Superior temporal gyrus (tissue), 1 donor: ENCODE measurements around the gene HSD3B7.
"Not testable (repeated sequence)": the region's sequence is repeated elsewhere in the genome, so short reads cannot be mapped to it uniquely, and the experiment has no call there.

Source experiments
- DNase-seq: peaks from one replicate; pipeline ENCODE4 v3.0.0-alpha.2; 2016; ENCODE audit errors: extremely low spot score

The HSD3B7 gene

DNA sequence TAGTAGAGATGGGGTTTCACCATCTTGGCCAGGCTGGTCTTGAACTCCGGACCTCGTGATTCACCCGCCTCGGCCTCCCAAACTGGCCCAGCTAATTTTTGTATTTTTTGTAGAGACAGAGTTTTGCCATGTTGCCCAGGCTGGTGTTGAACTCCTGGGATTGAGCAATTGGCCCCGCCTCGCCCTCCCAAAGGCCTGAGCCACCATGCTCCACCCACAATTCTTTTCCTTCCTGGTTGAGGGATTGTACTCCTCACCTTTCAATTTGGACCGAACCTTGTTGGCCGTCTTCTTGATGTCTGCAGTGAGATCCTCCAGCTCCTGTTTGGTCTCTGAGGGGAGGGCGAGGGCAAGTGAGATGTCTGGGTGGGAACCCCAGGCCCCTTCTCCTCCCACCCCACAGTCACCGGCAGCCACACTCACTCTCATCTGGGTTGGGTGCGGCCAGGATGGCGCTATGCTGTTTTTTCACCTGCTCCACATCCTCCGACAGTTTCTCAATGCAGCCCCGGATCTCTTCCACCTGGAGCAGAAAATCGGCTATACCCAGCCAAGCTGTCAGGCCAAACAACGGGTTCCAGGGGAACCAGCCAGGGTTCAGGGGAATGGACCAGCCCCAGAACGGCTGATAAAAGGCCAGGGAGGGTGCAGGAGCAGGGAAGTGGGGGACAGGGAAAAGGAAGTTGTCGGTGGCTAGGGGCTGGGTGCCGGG, 15.8 kb downstream of the HSD3B7 start:
- no peak for DNase-seq

DNA sequence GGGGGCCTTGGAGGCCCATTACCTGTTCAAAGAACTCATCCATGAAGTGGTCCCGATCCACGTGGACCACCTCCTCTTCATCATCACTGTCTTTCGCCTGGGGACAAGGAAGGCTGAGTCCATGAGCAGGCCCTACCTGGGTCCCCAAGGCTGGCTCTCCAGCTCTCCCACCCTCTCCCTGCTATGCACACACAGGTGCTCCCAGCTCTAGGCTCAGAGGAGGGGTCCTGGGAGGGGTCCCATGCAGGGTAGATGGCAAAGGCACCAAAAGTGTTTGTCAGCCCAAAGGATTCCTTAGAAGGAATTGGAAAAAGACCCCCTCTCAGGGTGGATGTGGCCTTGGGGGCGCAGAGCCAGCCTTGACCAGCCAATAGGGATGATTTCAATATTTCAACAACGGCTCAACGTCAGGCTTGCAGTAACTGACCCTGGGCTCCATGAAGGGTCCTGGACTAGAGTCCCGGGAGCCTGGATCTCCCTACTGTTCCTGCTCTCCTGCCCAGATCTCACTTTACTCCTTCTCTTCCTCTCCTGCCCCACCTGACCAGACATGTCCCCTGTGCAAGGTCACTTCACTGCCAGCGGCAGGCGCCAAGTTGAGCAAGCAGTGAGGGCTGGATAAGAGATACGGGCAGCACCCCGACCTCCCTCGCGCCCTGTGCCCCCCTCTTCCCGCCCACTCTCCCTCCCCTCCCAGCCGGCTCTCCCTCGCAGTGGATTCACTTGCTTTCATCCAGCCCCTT, 16.7 kb downstream of the HSD3B7 start:
- DNase-seq: no peak

DNA sequence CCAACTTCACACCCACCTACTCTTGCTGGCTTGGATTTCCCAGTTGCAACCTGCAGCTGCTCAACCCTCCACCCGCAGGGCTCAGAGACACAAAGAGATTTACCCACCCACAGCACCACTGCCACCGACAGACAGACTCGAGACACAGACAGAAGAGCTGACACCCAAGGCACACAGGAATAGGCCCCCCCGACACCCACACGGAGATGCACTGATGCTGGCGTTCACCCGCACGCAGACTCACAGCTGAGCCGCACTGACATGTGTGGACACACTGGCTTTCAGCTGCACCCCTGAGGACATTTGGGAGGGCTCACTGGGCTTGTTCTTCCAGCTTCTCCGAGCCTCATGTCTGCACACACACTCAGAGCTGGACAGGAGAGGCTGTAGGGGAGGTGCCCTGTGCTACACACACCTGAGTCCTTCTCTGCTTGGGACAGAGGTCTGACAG, 17.3 kb downstream of the HSD3B7 start:
- DNase-seq: no peak

DNA sequence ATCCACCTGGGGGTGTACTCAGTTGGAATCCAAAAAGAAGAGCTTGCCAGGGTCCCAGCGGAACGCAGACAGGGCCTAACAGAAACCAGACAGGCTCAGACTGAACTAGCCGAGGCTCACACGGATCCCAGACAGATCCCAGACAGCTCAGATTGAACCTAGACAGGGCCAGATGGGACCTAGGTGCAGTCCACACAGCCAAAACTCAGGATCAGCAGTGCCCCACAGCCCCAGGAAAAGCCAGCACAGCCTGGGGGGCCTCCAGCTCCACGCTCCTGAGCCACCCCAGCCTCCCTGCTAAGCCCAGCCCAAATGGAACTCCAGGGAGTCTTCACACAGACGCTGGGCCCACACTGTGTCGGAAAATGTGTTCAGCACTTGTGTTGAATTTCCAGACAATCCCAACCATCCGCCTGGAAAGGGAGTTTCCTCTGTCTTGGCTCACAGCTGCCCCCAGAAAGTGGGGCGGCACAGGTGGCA, 17.9 kb downstream of the HSD3B7 start:
- DNase-seq: no peak

DNA sequence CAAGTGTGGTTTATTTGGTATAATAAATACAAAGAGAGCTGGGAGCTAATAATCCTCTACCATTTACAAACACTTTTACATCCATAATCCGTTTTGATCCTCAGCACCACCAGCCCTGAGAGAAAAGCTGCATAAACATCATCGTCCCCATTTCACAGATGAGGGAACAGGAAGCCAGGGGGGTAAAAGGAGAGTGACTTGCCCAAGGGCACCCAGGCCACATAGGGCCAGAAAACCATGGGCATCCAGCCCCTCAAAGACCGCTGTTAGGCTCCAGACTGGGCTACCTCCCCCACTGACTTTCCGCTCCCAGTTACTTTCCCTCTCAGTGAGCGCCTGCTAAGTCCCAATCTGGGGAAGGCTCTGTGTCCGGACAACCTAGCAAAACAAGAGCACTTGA, 18.7 kb downstream of the HSD3B7 start:
- no peak for DNase-seq

DNA sequence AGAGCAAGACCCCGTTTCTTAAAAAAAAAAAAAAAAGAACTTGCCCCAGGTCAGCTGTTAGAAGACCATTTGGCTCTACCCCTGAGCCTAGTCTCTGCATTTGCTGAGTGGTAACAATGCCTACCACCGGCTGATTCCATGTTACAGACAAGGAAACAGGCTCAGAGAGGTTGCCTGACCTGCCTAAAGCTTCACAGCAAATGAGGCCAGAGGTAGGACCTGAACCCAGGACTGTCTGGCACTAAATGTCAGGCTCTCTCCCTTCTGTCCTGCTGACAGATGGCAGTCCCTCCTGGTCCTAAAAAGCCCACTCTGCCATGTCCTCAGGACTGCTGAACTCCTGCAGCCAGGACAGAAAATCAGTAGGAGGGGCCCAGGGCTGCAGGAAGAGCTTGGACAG, 19.7 kb downstream of the HSD3B7 start:
- no peak for DNase-seq

DNA sequence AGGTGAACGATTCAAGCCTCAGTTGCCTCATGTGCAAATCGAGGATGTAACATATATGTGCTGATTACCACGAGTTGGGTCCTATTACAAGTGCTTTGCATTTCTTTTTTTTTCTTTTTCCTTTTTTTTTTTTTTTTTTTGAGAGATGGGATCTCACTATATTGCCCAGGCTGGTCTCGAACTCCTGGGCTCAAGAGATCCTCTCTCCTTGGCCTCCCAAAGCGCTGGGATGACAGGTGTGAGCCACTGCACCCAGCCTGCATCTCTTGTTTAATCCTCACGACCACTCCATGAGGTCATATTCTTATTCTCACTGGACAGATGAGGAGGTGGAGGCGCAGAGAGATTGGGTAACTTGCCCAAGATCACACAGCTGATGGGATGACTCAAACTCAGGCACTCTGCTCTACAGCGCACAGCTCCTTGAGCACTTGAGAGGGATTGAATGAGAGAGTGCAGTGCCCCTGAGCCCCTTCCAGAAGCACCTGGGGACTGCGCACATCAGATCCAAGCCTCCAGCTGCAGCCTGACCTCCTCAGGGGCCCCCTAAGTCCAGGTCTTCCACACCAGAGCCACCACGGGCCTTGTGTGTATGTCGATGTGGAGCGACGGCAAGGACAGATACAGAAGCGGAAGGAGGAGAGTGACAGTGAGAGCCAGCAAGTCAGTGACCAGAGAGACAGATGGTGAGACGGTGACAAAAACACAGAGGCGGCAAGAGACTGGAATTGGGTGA, 20.5 kb downstream of the HSD3B7 start:
- DNase-seq: peak; percentile 17

DNA sequence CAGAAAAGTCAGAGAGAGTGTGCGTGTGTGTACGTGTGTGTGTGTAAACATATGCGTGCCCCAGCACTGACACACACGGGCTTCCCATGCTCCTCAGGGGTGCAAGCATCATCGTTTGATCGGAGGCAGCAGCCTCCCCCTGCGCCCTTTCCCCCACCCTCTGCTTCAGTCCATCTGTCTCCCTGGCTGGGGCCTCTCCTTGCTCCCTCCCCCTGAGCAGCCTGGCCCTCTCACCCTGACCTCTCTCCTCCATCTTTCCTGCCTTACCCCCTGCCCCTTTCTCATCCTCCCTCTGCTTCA, 21.0 kb downstream of the HSD3B7 start:
- no peak for DNase-seq

DNA sequence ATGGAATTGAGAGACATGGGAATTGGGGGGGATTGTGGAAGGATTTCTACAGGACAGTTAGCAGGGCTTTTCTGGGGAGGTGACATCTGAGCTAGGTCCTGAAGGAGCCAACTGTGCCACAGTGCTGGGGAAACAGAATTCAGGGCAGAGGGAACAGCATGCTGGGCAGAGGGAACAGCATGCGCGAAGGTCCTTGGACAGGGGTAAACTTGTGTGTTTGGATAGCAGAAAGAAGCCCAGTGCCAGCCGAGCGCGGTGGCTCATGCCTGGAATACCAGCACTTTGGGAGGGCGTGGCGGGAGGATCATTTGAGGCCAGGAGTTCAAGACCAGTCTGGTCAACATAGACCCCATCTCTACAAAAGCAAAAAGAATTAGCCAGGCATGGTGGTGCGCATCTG, 21.6 kb downstream of the HSD3B7 start:
- DNase-seq: no peak

DNA sequence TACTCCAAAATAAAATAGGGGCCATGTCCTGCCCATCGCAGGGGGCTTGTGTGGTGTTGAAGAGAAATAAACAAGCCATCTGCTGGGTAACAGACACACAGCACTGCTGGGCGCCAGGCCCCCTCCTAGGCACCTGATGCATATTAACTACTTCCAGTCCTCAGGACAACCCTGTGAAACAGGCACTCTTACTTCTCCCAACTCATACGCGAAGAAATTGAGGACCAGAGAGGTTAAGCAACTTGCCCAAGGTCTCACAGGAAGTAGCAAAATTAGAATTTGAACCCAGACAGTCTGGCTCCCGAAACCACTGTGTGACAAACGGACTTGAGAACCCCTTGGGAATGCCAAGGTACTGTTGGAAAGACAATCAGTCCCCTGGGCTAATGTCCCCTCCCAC, 22.7 kb downstream of the HSD3B7 start:
- DNase-seq: no peak

DNA sequence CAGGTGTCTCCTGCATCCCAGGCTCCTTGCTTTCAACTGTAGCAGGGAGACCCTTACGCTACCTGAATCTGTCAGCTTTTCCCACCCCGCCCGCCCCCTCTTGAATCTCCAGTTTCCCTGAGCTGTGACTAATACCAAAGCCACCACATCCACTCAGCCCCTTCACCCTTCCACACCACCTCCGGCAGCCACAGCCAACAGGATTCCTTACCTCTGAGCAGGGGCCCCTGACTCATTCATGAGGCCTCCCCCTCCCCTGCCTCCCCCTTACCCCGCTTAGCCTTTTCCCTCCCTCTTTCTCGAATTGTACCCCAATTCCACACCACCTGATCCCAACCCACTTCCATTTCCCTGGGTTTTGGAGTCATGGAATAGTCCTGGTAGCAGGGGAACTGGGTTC, 23.1 kb downstream of the HSD3B7 start:
- DNase-seq: no peak

DNA sequence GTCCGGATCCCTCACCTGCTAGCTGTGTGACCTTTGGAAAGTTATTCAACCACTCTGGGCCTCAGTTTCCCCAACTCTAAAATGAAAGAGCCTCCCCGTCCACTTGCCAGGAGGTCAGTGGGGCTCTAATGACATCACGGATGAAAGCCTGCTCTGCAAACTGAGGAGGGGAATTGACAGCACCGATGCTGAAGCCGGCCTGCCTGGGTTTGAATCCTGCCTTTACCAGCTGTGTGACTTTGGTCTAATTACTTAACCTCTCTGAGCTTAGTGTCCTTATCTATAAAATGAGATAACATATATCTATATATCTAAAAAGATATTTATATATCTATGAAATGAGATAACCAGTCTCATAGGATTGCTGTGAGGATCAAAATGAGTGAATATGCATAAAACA, 23.5 kb downstream of the HSD3B7 start:
- DNase-seq: no peak

DNA sequence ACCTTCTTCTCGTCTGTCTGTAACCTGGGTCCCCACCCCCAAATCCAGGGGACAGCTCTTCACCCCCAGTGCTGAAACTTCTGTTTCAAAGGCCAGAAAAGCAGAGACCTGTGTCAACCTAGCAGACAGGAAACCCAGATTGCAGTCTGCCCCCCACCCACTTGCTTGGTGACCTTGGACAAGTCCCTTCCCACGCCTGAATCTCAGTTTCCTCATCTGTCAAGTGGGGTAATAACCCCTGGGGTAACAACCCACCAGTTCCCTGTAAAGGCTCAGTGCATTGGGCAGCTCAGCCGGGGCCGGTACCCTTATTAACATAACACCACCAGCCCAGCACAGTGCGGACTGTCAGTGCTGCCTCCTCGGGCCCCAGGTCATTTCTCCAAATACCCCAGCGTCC, 24.1 kb downstream of the HSD3B7 start:
- DNase-seq: no peak

DNA sequence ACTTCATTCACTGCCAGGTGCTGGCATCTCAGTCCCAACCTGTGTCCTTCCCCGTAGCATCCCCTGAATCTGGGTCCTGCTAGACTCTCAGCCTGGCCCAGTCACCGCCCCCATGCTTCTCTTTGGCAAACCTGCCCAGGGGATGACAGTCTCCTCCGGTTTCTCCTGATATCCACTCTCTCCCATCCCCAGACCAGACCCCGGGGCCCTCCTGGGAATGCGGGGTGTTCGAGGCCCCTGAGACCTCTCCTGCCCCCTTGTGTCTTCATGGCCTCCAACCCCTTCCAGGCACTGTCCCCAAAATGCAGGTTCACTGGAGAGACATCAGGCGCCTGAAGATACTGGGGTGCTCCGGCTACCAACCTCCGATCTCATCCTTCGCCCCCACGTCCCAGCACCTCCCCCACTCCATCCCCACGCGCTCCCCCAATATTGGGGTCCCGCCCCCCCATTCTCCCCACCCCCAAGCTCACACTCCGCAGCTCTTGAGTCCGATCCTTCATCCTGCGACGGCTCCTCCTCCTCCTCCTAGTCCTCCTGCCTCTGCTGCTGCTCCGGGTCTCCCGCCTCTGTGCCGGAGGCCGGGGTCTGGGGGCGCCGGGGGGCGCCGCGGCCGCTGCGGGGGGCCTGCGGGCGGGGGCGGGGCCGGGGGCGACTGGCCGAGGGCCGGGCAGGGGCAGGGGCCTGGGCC, 25.0 kb downstream of the HSD3B7 start:
- no peak for DNase-seq

DNA sequence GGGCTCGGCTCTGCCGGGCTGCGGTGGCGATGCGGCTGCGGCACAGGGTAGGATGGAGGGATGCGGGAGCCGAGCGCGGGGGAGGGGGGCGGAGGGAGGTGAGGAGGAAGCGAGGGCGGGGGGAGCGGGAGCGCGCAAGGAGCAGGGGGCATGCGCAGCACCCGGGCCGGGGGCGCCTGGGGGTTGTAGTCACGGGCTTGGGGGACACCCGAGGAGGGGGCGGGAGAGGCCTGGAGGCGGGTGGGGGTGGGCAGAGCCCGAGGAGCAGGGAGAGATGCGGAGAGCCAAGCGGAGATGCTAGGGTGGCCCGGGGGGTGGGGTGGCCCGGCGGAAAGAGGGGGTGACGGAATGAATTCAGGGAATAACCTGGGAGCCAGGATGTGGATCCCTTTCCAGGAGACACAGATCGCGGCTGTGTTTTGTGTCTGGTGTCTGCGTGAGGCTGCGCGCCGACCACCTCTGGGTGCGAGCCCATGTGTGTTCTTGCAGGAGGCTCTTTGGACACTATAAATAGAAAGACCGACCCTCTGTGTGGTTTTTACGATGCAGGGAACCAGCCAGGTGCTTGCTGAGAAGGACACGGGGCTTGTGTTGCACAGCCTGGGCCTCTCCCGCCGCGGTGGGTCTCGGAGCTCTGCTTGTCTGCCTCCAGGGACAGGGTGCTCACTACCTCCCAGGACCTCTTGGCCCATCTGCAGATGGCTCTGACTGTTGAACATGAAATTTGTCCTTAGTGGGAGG, 25.7 kb downstream of the HSD3B7 start, which contains the start of gene STX1B:
TSS of gene STX1B (minus strand) at position 54 of the 741 bp plus-strand sequence. CDS start 242 bp downstream, outside the sequence.
- DNase-seq: peak; percentile 14

DNA sequence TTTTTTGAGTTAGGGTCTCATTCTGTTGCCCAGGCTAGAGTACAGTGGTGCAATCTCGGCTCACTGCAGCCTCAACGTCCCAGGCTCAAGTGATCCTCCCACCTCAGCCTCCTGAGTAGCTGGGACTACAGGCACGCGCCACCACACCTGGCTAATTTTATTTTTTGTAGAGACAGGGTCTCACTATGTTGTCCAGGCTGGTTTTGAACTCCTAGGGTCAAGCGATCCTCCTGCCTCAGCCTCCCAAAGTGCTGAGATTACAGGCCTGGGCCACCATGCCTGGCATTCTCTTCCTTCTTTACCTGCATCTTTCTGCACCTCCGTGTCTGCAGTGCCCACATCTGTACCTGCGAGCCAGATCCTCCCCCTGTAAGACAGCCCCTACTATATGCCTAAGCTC, 26.8 kb downstream of the HSD3B7 start:
- not testable (repeated sequence) for DNase-seq

DNA sequence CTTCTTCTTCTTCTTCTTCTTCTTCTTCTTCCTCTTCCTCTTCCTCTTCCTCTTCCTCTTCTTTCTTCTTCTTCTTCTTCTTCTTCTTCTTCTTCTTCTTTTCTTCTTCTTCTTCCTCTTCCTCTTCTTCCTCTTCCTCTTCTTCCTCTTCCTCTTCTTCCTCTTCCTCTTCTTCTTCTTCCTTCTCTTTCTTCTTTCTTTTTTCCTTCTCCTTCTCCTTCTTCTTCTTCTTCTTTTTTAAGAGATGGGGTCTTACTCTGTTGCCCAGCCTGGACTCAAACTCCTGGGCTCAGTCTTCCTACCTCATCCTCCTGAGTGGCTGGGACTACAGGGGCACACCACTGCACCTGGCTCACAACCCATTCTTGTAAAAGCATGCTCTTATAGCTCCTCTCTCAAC, 28.3 kb downstream of the HSD3B7 start:
- not testable (repeated sequence) for DNase-seq

DNA sequence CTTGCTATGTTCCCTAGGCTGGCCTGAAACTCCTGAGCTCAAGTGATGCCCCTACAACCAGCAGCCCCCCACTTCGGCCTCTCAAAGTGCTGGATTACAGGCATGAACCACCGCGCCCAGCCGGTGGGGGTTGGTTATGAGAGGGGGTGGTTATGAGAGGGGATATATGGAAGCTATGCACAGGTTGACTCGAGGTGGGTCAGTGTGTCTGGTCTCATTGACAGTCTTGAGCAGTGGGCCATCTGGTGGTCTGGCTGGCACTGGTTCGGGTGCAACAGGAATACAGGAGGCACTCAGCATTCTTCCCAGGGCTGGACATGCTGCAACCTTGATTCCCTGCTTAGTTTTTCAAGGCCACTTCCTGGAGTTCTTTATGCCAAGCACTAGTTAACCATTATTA, 31.0 kb downstream of the HSD3B7 start:
- no peak for DNase-seq

DNA sequence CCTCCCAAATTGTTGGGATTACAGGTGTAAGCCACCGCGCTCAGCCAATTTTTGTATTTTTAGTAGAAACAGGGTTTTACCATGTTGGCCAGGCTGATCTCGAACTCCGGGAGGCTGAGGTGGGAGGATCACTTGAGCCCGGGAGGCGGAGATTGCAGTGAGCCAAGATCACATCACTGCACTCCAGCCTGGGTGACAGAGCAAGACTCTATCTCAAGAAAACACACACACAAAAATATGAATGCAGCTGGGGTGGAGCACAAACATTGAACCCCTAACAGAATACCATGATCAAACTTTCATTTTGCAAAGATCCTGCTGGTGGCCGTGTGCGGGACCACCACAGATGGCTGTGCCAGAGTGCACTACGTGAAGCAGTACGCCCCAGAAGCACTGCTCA, 32.7 kb downstream of the HSD3B7 start:
- not testable (repeated sequence) for DNase-seq

DNA sequence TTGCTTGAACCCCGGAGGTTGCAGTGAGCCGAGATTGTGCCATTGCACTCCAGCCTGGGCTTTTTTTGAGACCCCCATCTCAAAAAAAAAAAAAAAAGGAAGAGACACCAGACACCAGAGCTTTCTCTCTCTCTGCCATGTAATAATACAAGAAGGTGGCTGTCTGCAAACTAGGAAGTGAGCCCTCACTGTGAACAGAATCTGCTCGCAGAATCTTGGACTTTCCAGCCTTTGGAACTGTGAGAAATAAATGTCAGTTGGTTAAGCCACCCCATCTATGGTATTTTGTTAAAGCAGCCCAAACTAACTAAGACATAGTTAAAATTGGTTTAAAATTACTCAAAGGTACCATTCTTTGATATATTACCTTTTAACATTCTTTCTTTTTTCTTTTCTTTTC, 35.5 kb downstream of the HSD3B7 start:
- DNase-seq: no peak

DNA sequence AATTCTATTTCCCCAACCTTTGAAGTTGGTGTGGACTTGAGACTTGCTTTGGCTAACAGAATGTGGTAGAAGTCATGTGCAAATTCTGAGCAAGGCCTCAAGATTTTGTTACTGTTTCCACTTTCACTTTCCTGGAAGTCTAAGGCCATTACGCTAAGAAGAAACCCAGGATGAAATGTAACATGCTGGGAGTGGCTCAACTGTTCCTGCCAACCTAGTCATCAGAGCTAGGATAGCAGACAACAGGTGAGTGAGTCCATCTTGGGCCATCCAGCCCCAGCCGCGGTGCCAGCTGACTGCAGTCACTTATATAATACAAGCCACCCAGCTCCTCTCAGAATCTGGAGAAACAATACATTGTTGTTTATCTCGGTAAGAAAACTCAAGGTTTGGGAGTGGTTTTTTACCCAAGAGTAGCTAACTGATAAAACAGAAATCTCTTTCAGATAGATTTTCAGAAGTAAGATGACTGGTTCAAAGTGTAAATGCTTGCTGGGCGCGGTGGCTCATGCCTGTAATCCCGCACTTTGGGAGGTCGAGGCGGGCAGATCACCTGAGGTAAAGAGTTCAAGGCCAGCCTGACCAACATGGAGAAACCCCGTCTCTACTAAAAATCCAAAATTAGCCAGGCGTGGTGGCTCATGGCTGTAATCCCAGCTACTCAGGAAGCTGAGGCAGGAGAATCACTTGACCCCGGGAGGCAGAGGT, 37.7 kb downstream of the HSD3B7 start:
- no peak for DNase-seq
